Kidney (tissue), 14 donors: Measurements from ENCODE around the gene CCDC88B. TPM values are rescaled to one million over a fixed set of nuclear protein-coding genes. Genes with fewer than 3 reads are reported as not detected.

ENCODE experiments used
- DNase-seq, 5 donors: peaks; one replicate each; pipeline ENCODE4 v3.0.0-alpha.2; 2013 to 2020
- FAIRE-seq: peaks from 2 replicates; lab custom pipeline; 2012; peaks lifted over from hg19 to GRCh38; lab: Jason Lieb, UNC
- H3K27ac ChIP-seq, 2 donors: one replicate each; pipeline ENCODE4 v1.7.0; 2013; ENCODE audit warnings: low read depth in 2 of 2, low read length in 2 of 2, inconsistent platforms in 1 of 2
- H3K27me3 ChIP-seq: one replicate; pipeline ENCODE4 v1.7.1; 2013; ENCODE audit warnings: low read length, inconsistent platforms; ENCODE audit not compliant: control insufficient read depth, insufficient read depth
- H3K36me3 ChIP-seq, 3 donors: one replicate each; pipeline versions ENCODE4 v1.7.0 to v1.7.1; 2013; ENCODE audit warnings: low read length in 3 of 3, control low read depth in 1 of 3, inconsistent platforms in 1 of 3; ENCODE audit not compliant: insufficient read depth in 3 of 3, control insufficient read depth in 2 of 3
- H3K4me1 ChIP-seq, 3 donors: one replicate each; pipeline versions ENCODE4 v1.7.0 to v1.7.1; 2013; ENCODE audit warnings: low read length in 3 of 3, inconsistent platforms in 1 of 3, low read depth in 1 of 3; ENCODE audit not compliant: control insufficient read depth in 2 of 3, insufficient read depth in 2 of 3
- H3K4me3 ChIP-seq, 3 donors: one replicate each; pipeline versions ENCODE4 v1.7.0 to v1.8.1; 2013; ENCODE audit warnings: low read length in 3 of 3, control low read depth in 1 of 3, inconsistent platforms in 1 of 3
- H3K9ac ChIP-seq, 3 donors: one replicate each; pipeline versions ENCODE4 v1.7.0 to v1.7.1; 2013; ENCODE audit warnings: low read length in 3 of 3, control low read depth in 1 of 3, inconsistent platforms in 1 of 3
- H3K9me3 ChIP-seq, 3 donors: one replicate each; pipeline versions ENCODE4 v1.7.0 to v1.7.1; 2013; ENCODE audit warnings: low read length in 3 of 3, control low read depth in 1 of 3, inconsistent platforms in 1 of 3; ENCODE audit not compliant: control insufficient read depth in 2 of 3, insufficient read depth in 1 of 3
- CTCF ChIP-seq: IDR thresholded peaks from 3 replicates; pipeline ENCODE4 v1.5.1; 2012; ENCODE audit warnings: mild to moderate bottlenecking, moderate library complexity, borderline replicate concordance; ENCODE audit not compliant: insufficient read depth; ENCODE audit errors: extremely low read depth
- intact Hi-C: fragments of 100-400 bp; cut with DNase I; formaldehyde crosslinking; loops from one replicate; pipeline ENCODE4 v1.11.1; 2022
- polyA plus RNA-seq: library from polyadenylated mRNA; stranded (reverse); fragments of 350-450 nt; fragmentation: Illumina TruSeq; extraction: RNeasy Lipid Tissue Mini Kit (QIAGEN cat#74804); gene quantifications from one replicate; pipeline ENCODE4 v1.2.3, GENCODE V29; 2014; ENCODE audit warnings: low read depth, low replicate concordance; ENCODE audit not compliant: insufficient read depth
- total RNA-seq: library from RNA; stranded (reverse); fragmentation: NEBNext Ultra II Directional; extraction: Animal tissue kit (Norgen Biotek cat#: 25700); gene quantifications from one replicate; pipeline ENCODE4 v1.2.1, GENCODE V29; 2021
- donor health status: control.
- donor health status: control.
- donor health status: control.
- donor health status: control.
- donor health status: control.
- donor health status: DM: yes; HTN: yes; CAD: no.
- donor health status: Normal renal cell carcinoma (clear cell type).

CCDC88B gene
- total and polyA plus RNA-seq, 2 donors from 2014 or later, result 10.0 to 13.3 TPM

GRCh38 chr11:64359712-64360445 is 19.9 kb downstream of the CCDC88B start:
- H3K27ac ChIP-seq, result no peak overlapping the region
- FAIRE-seq (no peak), DNase-seq (peak in 4 of 5 donors; percentile 63 to 80 (median 72))
- H3K9me3 ChIP-seq, result no peaks in the 10 kb centered on the region
- H3K9ac ChIP-seq, result peak overlapping the region in 2 of 3 donors; percentile 71 to 85
- no peaks in the 10 kb centered on the region for H3K27me3 ChIP-seq
- H3K4me3 ChIP-seq, result peak overlapping the region; percentile 63 to 88 (median 70)
- peaks cover 0 to 8% (median 0%) of the 10 kb centered on the region in 3 donors for H3K36me3 ChIP-seq
- peaks cover 0 to 22% (median 5%) of the 10 kb centered on the region in 3 donors for H3K4me1 ChIP-seq
- TF ChIP-seq CTCF, result no peak
- intact Hi-C loops, result no loop called here

GRCh38 chr11:64360448-64360921 is 20.5 kb downstream of the CCDC88B start:
- Histone ChIP-seq H3K4me1 (peaks cover 0 to 19% (median 5%) of the 10 kb centered on the region in 3 donors), H3K9me3 (no peaks in the 10 kb centered on the region), H3K27me3 (no peaks in the 10 kb centered on the region), H3K9ac (no peak overlapping the region), H3K4me3 (no peak overlapping the region), H3K27ac (no peak overlapping the region), H3K36me3 (peaks cover 0 to 10% (median 0%) of the 10 kb centered on the region in 3 donors)
- FAIRE-seq (no peak), DNase-seq (peak in 1 of 5 donors; percentile 67)
- TF ChIP-seq CTCF, result no peak
- intact Hi-C loops, result no loop called here

GRCh38 chr11:64361659-64362058 is 21.7 kb downstream of the CCDC88B start:
- Histone ChIP-seq H3K9ac (no peak overlapping the region), H3K27ac (no peak overlapping the region), H3K4me1 (peaks cover 0 to 18% (median 5%) of the 10 kb centered on the region in 3 donors), H3K27me3 (no peaks in the 10 kb centered on the region), H3K36me3 (peaks cover 0 to 12% (median 3%) of the 10 kb centered on the region in 3 donors), H3K9me3 (no peaks in the 10 kb centered on the region), H3K4me3 (no peak overlapping the region)
- TF ChIP-seq CTCF, result no peak
- FAIRE-seq, result no peak
- DNase-seq, result no peak
- intact Hi-C loops, result no loop called here
